GM18858 (cell line): ENCODE data around the gene KCNIP3.

Experiments
- ATAC-seq: cut with Tn5 transposase; IDR thresholded peaks from one replicate; pipeline ENCODE4 v1.9.1; 2021; ENCODE audit not compliant: unreplicated experiment

Gene KCNIP3

GRCh38 chr2:95327861-95328260 lies 30.7 kb downstream of the KCNIP3 start:
- ATAC-seq = no peak

GRCh38 chr2:95328358-95329125 lies 31.4 kb downstream of the KCNIP3 start:
- ATAC-seq = no peak

- ATAC-seq = no peak
Observed at GRCh38 chr2:95329401-95329800, 32.3 kb downstream of the KCNIP3 start.

- ATAC-seq = no peak
Observed at GRCh38 chr2:95329891-95330793, 33.0 kb downstream of the KCNIP3 start.

GRCh38 chr2:95330794-95331338 lies 33.7 kb downstream of the KCNIP3 start:
- no peak for ATAC-seq

GRCh38 chr2:95331606-95332005 lies 34.5 kb downstream of the KCNIP3 start:
- ATAC-seq = no peak

- ATAC-seq = no peak
Observed at GRCh38 chr2:95332036-95332435, 34.9 kb downstream of the KCNIP3 start.

- no peak for ATAC-seq
Observed at GRCh38 chr2:95333056-95333455, 35.9 kb downstream of the KCNIP3 start.

GRCh38 chr2:95333888-95334338 lies 36.8 kb downstream of the KCNIP3 start:
- no peak for ATAC-seq

- ATAC-seq = no peak
Observed at GRCh38 chr2:95334916-95335641, 37.9 kb downstream of the KCNIP3 start.

- ATAC-seq = no peak
Observed at GRCh38 chr2:95336406-95336805, 39.3 kb downstream of the KCNIP3 start.

GRCh38 chr2:95337829-95338228 lies 40.7 kb downstream of the KCNIP3 start:
- ATAC-seq = no peak

- ATAC-seq = no peak
Observed at GRCh38 chr2:95342556-95343320, 45.6 kb downstream of the KCNIP3 start.

GRCh38 chr2:95343429-95344214 lies 46.5 kb downstream of the KCNIP3 start:
- no peak for ATAC-seq

- ATAC-seq = no peak
Observed at GRCh38 chr2:95344215-95344583, 47.1 kb downstream of the KCNIP3 start.

GRCh38 chr2:95344656-95345055 lies 47.5 kb downstream of the KCNIP3 start:
- ATAC-seq = no peak

- ATAC-seq = peak; percentile 20
Observed at GRCh38 chr2:95345081-95345562, 48.0 kb downstream of the KCNIP3 start.

- ATAC-seq = peak; percentile 69
Observed at GRCh38 chr2:95345563-95346230, 48.5 kb downstream of the KCNIP3 start.

GRCh38 chr2:95346231-95346737 lies 49.1 kb downstream of the KCNIP3 start:
- no peak for ATAC-seq
